Stimulated activated CD8-positive, alpha-beta memory T cell treated with anti-CD3 and anti-CD28 coated beads, Interleukin-15, amount 100 ng/mL, for 4 hours (primary cell): Measurements from ENCODE around the gene FGF18.
A peak's percentile ranks its signal among the peaks of the same experiment; 100 is the strongest.
"Not testable (repeated sequence)": the region's sequence is repeated elsewhere in the genome, so short reads cannot be mapped to it uniquely, and the experiment has no call there.

ENCODE experiments used
- DNase-seq, 2 donors: peaks; one replicate each; pipeline ENCODE4 v3.0.0-alpha.2; 2020; ENCODE audit warnings: low read depth in 2 of 2

Gene FGF18

DNA sequence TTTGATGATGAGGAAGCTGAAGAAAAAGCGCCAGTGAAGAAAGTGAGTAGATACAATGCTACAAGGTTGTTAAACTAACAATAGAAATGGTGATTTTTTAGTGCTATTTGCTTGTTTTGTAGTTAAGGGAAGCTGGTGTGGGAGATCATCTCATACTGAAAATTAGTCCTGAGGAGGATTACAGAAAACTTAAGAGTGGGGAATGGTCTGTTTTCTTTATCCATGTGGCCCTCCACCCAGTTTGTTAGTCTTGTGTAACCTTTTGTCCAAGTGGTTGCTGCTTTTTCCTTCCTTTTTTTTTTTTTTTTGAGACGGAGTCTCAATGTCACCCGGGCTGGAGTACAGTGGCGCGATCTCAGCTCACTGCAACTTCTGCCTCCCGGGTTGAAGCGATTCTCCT is 19.3 kb upstream of the FGF18 start:
- no peak for DNase-seq

- DNase-seq: no peak
Measured at GRCh38 chr5:171401167-171401947, 18.1 kb upstream of the FGF18 start.

DNA sequence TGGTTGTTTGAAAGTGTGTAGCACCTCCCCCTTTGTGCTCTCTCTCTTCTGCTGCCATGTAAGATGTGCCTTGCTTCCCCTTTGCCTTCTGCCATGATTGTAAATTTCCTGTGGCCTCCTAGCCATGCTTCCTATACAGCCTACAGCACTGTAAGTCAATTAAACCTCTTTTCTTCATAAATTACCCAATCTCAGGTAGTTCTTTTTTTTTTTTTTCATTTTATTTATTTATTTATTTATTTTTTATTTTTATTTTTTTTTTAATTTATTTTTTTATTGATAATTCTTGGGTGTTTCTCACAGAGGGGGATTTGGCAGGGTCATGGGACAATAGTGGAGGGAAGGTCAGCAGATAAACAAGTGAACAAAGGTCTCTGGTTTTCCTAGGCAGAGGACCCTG is 16.7 kb upstream of the FGF18 start:
- DNase-seq: not testable (repeated sequence)

DNA sequence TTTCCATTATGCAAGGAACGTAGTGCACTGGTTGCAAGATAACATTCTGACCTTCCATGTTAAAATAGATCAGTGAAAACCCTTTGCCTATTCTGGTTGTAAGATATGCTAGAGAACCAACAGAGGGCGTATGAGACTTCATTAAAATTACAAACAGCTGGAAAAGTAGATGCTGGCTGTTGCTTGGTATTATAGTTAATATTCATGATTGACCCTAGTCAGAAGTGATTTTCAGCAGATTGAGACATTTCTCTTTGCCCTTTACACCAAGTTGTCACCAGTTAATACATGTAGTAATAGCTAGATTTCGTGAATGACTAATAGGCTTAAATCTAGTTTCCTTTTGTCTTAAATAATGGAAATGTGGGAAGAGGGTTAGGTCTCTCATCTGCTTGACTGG is 13.8 kb upstream of the FGF18 start:
- no peak for DNase-seq

DNA sequence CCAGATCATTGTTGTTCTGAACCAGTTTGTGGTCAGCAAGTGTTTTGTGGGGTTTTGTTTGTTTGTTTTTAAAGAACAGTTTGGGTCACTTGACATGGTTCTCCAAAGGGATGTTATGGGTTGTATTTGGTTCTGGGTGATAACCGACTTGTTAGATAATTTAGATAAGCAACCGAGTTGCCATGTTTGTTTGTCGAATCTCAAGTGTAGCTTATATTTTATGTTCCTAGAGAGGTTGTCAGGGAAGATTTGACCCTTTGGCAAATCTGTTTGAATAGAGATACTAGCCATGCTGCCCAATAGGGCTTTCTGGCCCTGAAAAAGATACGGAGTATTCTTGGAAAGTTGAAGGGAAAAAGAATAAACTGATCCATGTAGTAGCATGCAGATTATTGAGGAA is 12.2 kb upstream of the FGF18 start:
- no peak for DNase-seq

DNA sequence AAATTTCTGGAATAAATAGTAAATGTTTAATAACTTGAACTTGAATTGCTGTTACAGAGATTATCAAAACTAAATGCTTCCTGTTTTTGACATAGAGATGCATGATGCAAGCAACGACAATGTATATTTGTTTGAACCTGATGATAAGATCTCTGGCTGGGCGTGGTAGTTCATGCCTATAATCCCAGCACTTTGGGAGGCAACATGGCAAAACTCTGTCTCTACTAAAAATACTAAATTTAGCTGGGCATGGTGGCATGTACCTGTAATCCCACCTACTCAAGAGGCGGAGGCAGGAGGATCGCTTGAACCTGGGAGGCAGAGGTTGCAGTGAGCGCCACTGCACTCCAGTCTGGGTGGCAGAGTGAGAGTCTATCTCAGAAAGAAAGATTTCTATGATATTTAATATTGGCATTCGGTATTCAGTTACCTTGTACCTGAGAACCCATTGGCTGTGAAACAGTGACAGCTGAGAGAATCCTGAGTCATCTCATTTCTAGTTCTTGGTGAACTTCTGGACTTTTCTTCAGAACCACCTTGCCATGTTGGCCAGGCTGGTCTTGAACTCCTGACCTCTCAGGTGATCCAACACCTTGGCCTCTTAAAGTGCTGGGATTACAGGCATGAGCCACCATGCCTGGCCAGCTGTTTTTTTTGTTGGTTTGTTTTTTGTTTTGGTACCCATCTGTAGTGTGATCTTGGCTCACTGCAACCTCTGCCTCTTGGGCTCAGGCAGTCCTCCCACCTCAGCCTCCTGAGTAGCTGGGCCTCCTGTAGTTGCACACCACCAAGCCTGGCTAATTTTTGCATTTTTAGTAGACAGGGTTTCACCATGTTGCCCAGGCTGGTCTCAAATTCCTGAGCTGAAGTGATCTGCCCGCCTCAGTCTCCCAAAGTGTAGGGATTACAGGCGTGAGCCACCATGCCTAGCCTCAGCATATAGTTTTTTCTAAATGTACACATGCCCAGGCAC is 10.0 kb upstream of the FGF18 start:
- no peak for DNase-seq

- DNase-seq: no peak
Measured at GRCh38 chr5:171410181-171410580, 9.3 kb upstream of the FGF18 start.

- DNase-seq: no peak
Measured at GRCh38 chr5:171412186-171412585, 7.3 kb upstream of the FGF18 start.

DNA sequence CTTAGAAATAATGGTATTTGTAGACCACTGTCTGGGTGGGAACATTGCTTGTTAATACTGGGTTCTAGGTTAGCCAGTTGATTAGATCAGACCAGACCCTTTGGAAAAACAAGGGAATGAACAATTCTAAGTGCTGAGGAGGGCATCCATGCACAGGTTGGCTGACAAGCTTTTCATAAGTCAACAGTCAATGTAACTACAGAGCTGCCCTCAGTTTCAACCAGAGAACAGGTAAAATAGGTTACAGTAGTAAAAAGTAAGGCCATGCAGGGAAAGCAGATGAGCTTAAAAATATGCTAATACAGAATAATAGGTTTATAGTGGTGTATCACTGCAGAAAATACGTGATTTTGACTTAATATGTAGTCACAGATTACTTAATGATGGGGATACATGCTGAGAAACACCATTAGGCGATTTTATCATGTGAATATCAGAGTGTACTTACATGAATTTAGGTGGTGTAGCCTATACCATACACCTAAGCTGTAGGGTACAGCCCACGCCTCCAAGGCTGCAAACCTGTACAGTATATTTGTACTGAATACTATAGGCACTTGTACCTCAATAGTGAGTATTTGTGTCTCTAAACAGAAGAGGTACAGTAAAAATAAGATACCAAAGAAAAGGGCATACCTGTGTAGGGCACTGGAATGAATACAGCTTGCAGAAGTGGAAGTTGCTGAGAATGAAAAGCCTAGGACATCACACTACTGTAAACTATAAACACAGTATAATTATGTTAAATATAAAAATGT is 6.1 kb upstream of the FGF18 start:
- no peak for DNase-seq

DNA sequence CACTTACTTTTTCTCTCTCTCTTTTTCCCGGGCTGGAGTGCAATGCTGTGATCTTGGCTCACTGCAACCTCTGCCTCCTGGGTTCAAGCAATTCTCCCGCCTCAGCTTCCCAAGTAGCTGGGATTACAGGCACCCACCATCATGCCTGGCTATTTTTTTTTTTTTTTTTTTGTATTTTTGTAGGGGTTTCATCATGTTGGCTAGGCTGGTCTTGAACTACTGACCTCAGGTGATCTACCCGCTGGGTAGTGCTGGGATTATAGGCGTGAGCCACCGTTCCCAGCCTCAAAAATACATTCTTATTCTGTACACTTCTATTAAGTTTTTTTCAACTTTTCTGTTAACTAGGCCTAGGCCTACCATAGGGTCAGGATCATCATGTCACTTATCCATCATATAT is 5.5 kb upstream of the FGF18 start:
- DNase-seq: not testable (repeated sequence)

GRCh38 chr5:171415115-171415730 is 4.2 kb upstream of the FGF18 start:
- no peak for DNase-seq

DNA sequence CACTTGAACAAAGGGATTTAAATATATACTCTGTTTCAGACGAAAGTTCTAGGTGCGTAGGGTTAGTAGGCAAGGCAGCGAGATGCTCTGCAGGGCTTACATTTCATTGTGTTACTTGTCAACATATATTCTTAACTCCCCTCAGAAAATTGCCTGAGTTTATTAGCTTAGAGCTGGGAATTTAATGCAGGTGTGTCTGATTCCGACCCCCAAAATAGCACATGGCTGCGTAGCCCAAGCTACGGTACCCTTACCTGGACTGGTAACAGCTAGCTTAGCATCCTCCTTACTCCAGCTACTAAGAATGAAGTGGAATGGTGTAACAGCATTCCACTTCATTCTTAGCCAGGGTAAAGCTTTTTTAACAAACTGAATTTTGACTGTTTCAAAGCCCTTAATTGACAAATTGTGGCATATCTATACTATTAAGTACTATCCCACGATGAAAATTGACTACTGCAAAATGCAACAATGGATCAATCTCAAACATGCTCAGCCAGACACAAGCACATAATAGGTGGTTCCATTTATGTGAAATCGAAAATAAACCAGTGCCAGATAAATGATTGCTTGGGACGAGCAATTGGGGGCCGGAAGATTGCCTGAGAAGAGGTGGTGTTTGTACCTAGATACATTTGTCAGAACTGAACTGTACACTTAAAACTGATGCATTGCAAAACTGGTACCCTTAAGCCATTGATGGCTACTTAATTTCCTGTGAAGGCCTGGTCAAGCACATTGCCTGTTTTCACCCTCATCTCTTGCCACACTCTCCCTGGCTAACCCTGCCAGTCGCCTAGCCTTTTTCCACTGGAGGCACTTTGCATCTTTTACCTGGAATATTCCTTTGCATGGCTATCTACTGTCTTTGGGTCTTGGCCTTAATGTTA is 3.0 kb upstream of the FGF18 start:
- DNase-seq: no peak

DNA sequence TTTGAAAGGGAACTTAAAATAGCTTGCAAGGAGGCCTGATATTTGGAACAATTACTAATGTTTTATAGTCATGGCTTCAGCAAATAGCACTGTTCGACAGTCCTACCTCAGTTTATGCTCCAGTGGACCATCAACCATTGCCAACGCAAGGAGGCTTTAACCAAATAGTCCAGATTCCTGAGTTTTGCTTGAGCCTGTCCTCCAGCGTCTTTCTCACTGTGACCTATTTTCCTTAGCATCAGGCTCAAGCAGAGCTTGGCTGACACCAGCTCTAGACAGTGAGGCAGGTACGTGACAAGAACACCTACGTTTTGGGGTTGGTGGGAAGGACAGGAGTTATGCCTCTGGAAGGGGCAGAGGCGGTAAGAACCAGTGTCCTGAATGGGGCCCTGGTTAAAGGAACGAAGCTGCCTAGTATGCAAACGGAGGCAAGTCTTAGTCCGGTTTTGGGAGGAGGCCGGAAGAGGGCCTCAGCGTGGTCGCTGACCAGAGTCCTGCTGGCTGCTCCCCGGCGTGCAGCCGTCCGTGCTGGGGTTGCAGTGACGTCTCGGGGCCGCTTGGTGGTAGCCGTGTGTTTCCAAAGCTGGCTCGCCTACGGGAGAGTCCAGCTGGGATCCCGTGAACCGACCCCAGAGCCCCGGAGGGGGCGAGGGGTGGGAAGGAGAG is 998 bp upstream of the FGF18 start:
- peak in 1 of 2 donors; percentile 13 for DNase-seq

DNA sequence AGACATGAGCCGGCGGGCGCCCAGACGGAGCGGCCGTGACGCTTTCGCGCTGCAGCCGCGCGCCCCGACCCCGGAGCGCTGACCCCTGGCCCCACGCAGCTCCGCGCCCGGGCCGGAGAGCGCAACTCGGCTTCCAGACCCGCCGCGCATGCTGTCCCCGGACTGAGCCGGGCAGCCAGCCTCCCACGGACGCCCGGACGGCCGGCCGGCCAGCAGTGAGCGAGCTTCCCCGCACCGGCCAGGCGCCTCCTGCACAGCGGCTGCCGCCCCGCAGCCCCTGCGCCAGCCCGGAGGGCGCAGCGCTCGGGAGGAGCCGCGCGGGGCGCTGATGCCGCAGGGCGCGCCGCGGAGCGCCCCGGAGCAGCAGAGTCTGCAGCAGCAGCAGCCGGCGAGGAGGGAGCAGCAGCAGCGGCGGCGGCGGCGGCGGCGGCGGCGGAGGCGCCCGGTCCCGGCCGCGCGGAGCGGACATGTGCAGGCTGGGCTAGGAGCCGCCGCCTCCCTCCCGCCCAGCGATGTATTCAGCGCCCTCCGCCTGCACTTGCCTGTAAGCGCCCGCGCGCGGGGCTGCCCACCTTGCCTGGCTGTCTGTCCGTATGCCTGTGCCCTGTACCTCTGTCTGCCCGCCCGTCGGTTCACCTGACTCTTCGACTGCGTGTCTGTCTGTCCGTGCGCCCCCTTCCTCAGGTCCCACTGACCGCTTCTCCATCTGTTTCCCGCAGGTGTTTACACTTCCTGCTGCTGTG is 412 bp downstream of the FGF18 start:
- DNase-seq: peak in 1 of 2 donors; percentile 12

- DNase-seq: no peak
Measured at GRCh38 chr5:171420431-171421241, 1.2 kb downstream of the FGF18 start.

- no peak for DNase-seq
Measured at GRCh38 chr5:171421331-171422262, 2.1 kb downstream of the FGF18 start.

DNA sequence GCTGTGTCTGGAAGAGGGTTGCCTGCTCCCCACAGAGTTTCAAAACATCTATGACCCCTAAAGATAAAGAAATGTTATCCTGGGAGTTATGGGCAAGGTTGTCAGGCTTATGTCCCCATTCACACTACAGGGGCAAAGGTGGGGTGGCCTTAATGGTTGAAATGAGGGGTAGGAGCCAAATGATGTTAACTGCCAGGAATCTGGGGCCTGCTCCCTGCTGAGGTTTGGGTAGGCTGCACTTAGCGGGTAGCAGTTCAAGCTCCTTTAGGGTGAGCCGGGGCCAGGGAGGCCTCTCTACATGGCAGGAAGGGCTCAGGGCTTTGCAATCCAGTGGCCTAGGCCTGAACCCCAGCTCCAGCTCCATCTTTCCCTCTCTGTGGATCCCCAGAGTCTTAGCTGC is 3.0 kb downstream of the FGF18 start:
- no peak for DNase-seq
